Ascending aorta (tissue), 2 donors: ENCODE results near the gene ARHGAP24. TPM values are rescaled to one million over a fixed set of nuclear protein-coding genes. Genes with fewer than 3 reads are reported as not detected.

Source experiments
- DNase-seq, 2 donors: peaks; one replicate each; pipeline ENCODE4 v3.0.0-alpha.2; 2019; ENCODE audit warnings: low spot score in 2 of 2
- H3K27ac ChIP-seq, 2 donors: fragments of 200-600 bp; sonication (generic); one replicate each; pipeline ENCODE4 v1.5.1; 2016 to 2017; ENCODE audit warnings: mild to moderate bottlenecking in 1 of 2
- H3K27me3 ChIP-seq: fragments of 200-600 bp; sonication (generic); one replicate; pipeline ENCODE4 v1.5.1; 2017
- H3K36me3 ChIP-seq, 2 donors: fragments of 200-600 bp; sonication (generic); one replicate each; pipeline ENCODE4 v1.5.1; 2016
- H3K4me1 ChIP-seq, 2 donors: fragments of 200-600 bp; sonication (generic); one replicate each; pipeline ENCODE4 v1.5.1; 2016 to 2017; ENCODE audit warnings: mild to moderate bottlenecking in 1 of 2
- H3K4me3 ChIP-seq, 2 donors: fragments of 200-600 bp; sonication (generic); one replicate each; pipeline ENCODE4 v1.5.1; 2016 to 2017; ENCODE audit warnings: mild to moderate bottlenecking in 1 of 2
- H3K9me3 ChIP-seq, 2 donors: fragments of 200-600 bp; sonication (generic); one replicate each; pipeline ENCODE4 v1.5.1; 2016
- intact Hi-C: fragments of 100-400 bp; cut with DNase I; formaldehyde crosslinking; loops from one replicate; pipeline ENCODE4 v1.15.1; 2023
- total RNA-seq: library from RNA; depleted of rRNA; stranded (reverse); fragments of >200 nt; gene quantifications from one replicate; pipeline ENCODE4 v1.1.0, GENCODE V29; 2016
- TF ChIP-seq, protein P1 (sequence below), 3 experiments: fragments of 200-600 bp in 2 of 3; fragments of 450-650 bp in 1 of 3; sonication (generic) in 2 of 3; IDR thresholded peaks; one replicate each; pipeline ENCODE4 v1.5.1; 2016 to 2019; ENCODE audit warnings: antibody characterized with exemption in 3 of 3, mild to moderate bottlenecking in 1 of 3, moderate library complexity in 1 of 3

The ARHGAP24 gene
- total RNA-seq, 1 donor from 2014 or later = 13.9 TPM

DNA sequence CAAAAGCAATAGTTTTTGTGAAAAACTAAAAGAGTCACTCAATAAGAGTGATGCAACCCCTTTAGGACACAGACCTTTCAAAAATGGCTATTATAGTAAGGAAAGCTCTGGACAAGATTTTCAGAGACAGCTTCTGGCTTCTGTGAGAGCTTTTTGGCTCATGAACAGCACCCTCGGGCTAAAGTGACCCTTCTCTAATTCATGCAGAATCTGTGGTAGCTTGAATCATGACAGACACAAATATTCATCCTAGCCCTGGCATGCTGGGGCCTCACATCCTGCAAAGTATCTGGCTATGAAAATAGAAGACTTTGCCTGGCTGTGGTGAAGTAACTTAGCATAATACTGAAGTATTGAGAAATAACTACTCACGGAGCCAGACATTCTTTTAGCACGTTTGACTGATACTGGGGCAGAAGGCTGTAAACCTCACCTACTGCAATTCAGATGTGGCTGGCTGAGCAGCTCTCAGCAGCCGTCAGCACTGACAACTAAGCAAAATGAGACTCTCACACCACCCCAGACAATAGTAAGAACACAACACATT is 557.6 kb downstream of the ARHGAP24 start:
- intact Hi-C loops = loop anchor here (2.0 to 5.0 kb wide), 2 partner anchors 22 to 240 kb away; no protein-coding TSS in a partner anchor
- H3K36me3 ChIP-seq = no peaks in the 10 kb centered on the region
- H3K27me3 ChIP-seq = no peaks in the 10 kb centered on the region
- DNase-seq = peak in 1 of 2 donors; percentile 77
- H3K9me3 ChIP-seq = no peaks in the 10 kb centered on the region
- peak overlapping the region; percentile 82 to 95 for H3K27ac ChIP-seq
- H3K4me1 ChIP-seq = peaks cover 0 to 9% of the 10 kb centered on the region in 2 donors
- TF ChIP-seq, protein P1, sequence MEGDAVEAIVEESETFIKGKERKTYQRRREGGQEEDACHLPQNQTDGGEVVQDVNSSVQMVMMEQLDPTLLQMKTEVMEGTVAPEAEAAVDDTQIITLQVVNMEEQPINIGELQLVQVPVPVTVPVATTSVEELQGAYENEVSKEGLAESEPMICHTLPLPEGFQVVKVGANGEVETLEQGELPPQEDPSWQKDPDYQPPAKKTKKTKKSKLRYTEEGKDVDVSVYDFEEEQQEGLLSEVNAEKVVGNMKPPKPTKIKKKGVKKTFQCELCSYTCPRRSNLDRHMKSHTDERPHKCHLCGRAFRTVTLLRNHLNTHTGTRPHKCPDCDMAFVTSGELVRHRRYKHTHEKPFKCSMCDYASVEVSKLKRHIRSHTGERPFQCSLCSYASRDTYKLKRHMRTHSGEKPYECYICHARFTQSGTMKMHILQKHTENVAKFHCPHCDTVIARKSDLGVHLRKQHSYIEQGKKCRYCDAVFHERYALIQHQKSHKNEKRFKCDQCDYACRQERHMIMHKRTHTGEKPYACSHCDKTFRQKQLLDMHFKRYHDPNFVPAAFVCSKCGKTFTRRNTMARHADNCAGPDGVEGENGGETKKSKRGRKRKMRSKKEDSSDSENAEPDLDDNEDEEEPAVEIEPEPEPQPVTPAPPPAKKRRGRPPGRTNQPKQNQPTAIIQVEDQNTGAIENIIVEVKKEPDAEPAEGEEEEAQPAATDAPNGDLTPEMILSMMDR (IDR thresholded peaks at IDR 0.05) = no peak
- peak overlapping the region in 1 of 2 donors; percentile 53 for H3K4me3 ChIP-seq

DNA sequence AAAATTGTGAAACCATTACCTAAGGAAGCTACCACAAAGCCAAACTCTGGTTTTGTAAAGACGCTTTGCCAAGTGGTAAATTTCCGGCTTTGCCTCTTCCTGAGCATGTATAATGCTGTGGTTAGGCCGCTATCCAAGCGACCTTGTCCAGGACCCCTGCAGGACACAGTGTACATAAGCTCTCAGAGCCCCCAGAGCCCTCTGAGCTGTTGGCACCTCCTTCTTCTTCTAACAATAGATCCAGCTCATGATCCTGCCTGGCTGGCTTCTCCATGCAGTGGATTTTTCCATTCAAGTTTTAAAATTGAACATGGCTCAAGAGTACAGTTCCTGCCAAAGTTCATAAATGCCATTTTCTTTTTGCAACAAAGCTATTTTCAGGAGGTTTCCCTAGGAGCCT is 558.2 kb downstream of the ARHGAP24 start:
- TF ChIP-seq, protein P1 (IDR thresholded peaks at IDR 0.05) = no peak
- intact Hi-C loops = loop anchor here (2.0 to 5.0 kb wide), 2 partner anchors 22 to 241 kb away; no protein-coding TSS in a partner anchor
- peak in 1 of 2 donors; percentile 89 for DNase-seq
- H3K27me3 ChIP-seq = no peaks in the 10 kb centered on the region
- peak overlapping the region in 1 of 2 donors; percentile 53 for H3K4me3 ChIP-seq
- no peaks in the 10 kb centered on the region for H3K36me3 ChIP-seq
- H3K9me3 ChIP-seq = no peaks in the 10 kb centered on the region
- peaks cover 0 to 9% of the 10 kb centered on the region in 2 donors for H3K4me1 ChIP-seq
- H3K27ac ChIP-seq = peak overlapping the region; percentile 82 to 95

DNA sequence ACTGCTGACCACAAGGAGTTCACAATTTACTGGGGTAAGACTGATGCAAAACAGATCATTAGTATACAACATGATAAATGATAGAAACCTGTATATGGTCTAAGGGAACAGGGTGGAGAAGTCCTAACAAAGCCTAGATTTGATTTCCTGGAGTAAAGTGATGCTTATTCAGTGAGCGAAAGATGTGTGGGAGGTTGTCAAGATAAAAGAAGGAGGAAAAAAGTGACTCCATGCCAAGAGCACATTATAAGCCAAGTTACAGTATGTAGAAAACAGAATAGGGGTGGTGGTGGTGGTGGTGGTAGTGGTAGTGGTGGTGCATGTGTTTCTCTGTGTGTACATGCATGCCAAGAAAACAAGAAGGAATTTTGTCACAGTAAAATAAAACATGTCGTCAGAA is 559.7 kb downstream of the ARHGAP24 start:
- no peaks in the 10 kb centered on the region for H3K9me3 ChIP-seq
- H3K36me3 ChIP-seq = no peaks in the 10 kb centered on the region
- H3K27ac ChIP-seq = peak overlapping the region in 1 of 2 donors; percentile 5
- H3K4me1 ChIP-seq = peaks cover 0 to 9% of the 10 kb centered on the region in 2 donors
- no peaks in the 10 kb centered on the region for H3K27me3 ChIP-seq
- no peak for DNase-seq
- intact Hi-C loops = loop anchor here (5.0 kb wide), 1 partner anchor 242 kb away; no protein-coding TSS in a partner anchor
- TF ChIP-seq, protein P1 (IDR thresholded peaks at IDR 0.05) = no peak
- no peak overlapping the region for H3K4me3 ChIP-seq

DNA sequence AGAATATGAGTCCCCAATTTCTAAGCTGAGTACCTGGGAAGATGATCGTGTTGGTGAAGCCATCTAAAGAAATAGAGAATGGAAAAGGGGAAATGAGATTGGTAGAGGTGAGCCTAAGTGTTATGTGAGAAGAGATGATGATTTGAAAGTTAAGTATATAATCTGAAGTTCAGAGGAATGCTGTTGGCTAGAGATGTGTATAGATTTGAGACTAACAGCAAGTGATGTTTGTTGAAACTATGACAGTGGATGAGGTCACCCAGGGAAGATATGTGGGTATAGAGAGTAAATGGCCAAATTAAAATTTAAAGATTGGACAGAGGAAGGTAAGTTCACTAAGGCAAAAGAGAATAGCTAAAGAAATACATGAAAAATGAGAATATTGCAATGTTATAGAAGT is 560.7 kb downstream of the ARHGAP24 start:
- no peak for DNase-seq
- intact Hi-C loops = no loop called here
- no peak overlapping the region for H3K27ac ChIP-seq
- TF ChIP-seq, protein P1 (IDR thresholded peaks at IDR 0.05) = no peak
- no peaks in the 10 kb centered on the region for H3K36me3 ChIP-seq
- no peaks in the 10 kb centered on the region for H3K27me3 ChIP-seq
- peaks cover 0 to 9% of the 10 kb centered on the region in 2 donors for H3K4me1 ChIP-seq
- H3K4me3 ChIP-seq = no peak overlapping the region
- no peaks in the 10 kb centered on the region for H3K9me3 ChIP-seq

DNA sequence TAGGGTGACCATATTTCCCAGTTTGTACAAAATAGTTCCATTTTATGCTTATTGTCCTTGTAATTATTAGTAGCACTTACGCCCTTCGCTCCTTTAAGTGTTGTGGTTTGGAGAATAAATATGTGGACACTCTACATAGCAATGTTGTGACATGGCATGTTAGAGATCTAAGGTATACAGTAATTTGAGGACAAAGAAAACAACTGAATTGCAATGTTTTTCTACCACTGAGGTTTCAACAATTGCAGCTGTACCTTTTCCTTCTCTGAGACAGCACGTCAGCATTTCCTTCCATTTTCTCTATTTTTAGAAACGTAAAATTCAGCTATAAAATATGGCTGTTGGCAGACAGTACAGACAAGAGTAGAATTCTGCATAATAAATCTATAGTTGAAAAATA is 561.8 kb downstream of the ARHGAP24 start:
- no peak for DNase-seq
- no peaks in the 10 kb centered on the region for H3K9me3 ChIP-seq
- H3K36me3 ChIP-seq = no peaks in the 10 kb centered on the region
- no peak overlapping the region for H3K27ac ChIP-seq
- peaks cover 0 to 9% of the 10 kb centered on the region in 2 donors for H3K4me1 ChIP-seq
- intact Hi-C loops = no loop called here
- no peaks in the 10 kb centered on the region for H3K27me3 ChIP-seq
- no peak overlapping the region for H3K4me3 ChIP-seq
- TF ChIP-seq, protein P1 (IDR thresholded peaks at IDR 0.05) = no peak
